HG03439 (cell line): Measurements from ENCODE around the gene CALHM4.

Experiments used
- ATAC-seq: cut with Tn5 transposase; IDR thresholded peaks from one replicate; pipeline ENCODE4 v1.9.1; 2021; ENCODE audit warnings: mild to moderate bottlenecking, moderate library complexity; ENCODE audit not compliant: unreplicated experiment

Gene CALHM4

DNA sequence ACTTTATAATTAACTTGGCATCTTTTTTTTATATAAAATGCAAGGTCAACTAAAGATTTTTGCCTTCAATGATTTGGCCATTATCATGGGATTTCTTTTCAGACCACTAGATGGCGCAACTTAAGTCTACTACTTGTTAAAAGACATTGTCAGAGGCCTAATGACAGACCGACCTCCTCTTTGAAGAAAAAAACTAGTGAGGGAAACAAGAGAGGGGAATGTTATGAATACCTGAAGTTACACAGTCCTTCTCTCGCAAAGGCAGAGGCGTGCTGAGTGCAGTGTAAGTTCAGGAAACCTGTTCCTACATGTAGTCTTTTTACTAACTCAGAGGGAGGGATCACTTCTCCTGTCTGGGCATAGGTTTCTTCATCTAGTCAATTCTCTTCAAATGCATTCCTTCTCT lies 17.3 kb upstream of the CALHM4 start:
- no peak for ATAC-seq

GRCh38 chr6:116542426-116542825 lies 11.1 kb upstream of the CALHM4 start:
- ATAC-seq, result no peak

DNA sequence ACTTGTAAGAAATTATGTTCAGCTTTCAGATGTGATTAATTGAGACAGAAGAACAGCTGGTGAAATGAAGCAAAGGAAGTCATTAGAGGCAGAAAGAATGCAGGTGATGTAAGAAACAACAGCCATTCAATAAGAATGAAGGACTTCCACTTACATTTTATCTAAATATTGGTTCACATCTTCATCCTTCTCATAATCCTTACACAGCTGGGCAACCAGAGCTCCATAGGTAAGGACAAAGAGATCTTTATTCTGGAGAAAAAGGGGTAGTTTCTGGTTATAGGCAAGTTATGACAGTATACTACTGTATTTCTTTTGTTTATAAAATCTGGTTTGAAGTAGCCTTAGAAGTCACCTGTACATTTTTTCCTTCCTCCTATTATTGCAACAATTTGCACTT lies 10.4 kb upstream of the CALHM4 start:
- no peak for ATAC-seq

GRCh38 chr6:116545651-116546050 lies 7.9 kb upstream of the CALHM4 start, which contains the start of gene TRAPPC3L:
TRAPPC3L (minus strand) TSS chr6:116545684; CDS start chr6:116545514, 170 bp downstream.
- no peak for ATAC-seq

DNA sequence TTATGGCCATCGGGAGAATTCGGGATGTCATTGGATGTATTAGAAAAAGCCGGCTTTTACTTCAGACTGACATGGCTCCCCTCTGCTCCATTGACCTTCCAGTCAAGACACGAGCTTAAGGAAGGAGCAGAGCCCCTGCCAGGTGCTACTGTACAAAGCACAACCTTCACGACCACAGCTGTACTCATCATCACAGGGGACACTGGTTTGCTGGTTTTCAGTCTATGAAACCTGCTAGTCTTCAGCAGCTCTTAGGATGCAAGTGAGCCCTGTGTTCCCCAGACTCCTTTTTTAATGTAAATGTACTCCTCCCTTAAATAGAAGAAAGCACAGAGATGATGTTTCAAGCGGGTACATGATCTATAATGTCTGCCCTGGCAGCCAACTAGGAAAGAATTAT lies 6.2 kb upstream of the CALHM4 start:
- no peak for ATAC-seq

GRCh38 chr6:116550796-116551195 lies 2.8 kb upstream of the CALHM4 start:
- ATAC-seq, result no peak

DNA sequence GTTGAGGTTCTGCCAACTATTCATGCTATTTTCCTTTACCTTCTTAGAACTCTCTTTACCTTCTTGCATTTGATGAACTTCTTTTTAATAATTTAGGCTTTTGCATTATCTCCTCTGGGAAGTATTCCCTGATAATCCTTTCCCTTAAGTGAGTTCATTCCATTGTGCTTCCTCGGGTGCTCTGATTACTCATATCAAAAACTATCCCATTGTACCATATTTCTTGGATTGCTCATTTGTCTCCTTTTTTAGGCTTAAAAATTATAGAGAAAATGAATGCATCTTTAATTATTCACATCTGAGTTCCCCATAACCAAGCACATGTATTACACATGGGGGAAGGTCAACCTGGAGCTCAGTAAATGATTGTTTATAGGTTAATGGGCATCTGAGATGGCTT lies 2.5 kb downstream of the CALHM4 start:
- ATAC-seq, result no peak

DNA sequence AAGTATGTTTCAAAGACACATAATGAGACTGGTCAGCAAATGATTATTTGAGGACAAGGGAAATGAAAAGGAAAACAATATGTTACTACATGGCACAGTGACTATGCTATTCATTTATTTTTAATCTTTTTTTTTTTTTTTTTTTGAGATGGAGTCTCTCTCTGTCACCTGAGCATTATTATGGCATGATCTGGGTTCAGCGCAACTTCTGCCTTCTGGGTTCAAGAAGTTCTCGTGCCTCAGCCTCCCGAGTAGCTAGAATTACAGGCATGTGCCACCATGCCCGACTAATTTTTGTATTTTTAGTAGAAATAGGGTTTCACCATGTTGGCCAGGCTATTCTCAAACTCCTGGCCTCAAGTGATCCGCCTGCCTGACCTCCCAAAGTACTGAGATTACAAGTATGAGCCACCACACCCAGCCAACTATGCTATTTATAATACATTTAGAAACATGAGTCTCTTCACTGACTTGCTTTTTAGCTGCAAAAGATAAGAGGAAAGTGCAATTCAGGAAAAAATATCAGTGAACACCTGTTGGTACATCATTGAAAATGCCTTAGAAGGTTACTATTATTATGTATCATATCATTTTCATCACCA lies 3.4 kb downstream of the CALHM4 start:
- ATAC-seq, result no peak

GRCh38 chr6:116557893-116558292 lies 4.3 kb downstream of the CALHM4 start:
- ATAC-seq, result no peak

DNA sequence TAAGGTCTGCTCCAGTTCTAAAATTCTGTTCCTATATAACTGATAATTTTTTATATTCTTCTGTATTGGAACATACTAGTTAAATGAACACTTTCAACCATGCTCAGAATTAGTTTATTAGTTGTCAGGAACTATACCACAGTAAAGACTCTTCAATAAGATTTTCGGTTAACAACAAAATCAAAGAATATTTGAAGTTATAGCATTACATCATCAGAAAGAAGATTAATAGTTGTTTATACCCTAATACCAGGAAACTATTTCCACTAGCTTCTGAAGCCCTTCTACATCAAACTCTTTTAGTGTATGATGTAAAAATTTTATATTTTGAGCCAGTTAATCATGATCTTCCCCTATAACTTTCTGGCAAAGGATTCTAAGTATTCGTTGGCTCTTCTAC lies 6.6 kb downstream of the CALHM4 start:
- ATAC-seq, result no peak

DNA sequence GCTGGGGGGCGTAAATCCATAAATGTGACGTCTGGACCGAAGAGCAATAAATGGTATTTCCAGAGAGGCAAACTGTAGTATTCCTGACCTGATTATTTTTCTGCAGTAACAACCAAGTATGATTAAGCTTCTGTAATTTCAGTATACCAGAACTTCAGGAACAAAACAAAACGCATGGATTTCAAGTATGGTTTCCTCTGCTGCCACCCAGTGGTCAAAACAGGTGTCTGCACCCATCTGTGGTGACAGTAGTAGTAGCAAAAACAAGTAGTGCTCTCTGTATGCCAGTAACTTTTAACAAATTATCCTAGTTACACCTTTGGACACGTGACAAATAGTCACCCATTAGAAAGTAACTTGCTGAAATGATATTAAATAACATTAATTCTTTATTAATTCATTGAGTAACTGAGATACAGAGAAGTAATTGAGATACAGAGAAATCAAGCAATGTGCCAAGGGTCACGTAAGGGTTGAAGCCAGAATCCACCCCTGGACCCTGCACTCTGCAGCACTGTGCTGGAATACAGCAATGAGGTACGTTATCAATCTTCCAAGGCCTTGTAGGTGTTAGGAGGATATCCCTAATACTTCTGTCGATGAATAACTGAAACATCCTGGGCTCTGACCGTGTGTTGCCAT lies 7.9 kb downstream of the CALHM4 start:
- peak; percentile 80 for ATAC-seq

DNA sequence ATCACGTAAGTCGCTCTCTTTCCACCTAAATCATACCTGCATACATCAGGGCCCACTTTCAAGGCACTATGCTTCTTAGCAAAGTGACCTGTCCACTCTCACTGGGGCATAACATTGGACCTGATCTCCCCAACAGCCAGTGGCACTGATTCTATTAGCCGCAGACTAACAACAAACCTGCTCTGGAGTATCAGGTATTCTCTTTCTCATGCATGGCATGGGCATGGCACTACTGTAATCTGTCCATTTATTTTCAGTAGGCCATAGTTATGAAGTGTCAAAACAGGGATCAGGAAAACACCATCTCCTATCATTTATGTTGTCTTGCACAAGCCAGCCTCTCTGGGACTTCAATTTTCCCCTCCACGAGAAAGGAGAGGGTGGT lies 8.5 kb downstream of the CALHM4 start:
- ATAC-seq, result no peak

GRCh38 chr6:116562614-116563013 lies 9.1 kb downstream of the CALHM4 start:
- ATAC-seq, result no peak

DNA sequence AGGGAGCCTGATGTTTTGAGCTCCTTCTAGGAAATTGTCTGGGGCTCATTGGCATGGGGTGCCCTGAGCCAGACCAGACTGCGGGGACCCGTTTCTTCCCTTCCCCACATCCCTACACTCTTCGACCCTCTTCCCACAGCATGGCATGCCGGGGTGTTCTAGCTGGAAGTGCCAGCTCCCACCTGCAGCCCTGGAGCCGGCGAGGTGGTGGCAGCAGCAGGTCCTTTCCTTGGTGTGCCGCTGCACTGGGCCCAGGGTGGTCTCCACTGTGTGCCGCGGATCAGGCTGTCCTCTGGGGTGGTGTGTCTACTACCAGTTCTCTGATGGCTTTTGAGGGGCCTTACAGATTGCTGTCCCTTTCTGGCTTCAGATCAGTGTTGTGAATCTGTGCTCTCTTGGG lies 10.3 kb downstream of the CALHM4 start:
- no peak for ATAC-seq

DNA sequence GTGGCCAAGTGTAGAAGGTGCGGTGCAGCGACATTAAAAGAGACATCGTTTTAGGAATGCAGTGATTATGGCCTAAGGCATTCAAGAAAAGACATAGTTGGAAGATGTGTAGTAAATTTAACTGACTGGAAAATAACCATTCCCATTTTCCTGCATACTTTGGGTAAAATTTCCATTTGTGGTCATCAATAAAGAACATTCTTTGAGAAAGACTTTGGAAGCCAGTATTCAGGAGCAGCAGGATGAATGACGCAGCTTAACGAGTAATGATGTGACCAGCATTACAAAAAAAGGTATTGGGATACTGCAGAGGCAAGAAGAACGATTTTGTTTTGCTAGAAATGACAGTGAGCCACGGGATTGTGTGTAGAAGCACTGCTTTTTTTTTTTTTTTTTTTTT lies 10.8 kb downstream of the CALHM4 start:
- ATAC-seq, result no peak

GRCh38 chr6:116564921-116565872 lies 11.6 kb downstream of the CALHM4 start:
- ATAC-seq, result no peak

DNA sequence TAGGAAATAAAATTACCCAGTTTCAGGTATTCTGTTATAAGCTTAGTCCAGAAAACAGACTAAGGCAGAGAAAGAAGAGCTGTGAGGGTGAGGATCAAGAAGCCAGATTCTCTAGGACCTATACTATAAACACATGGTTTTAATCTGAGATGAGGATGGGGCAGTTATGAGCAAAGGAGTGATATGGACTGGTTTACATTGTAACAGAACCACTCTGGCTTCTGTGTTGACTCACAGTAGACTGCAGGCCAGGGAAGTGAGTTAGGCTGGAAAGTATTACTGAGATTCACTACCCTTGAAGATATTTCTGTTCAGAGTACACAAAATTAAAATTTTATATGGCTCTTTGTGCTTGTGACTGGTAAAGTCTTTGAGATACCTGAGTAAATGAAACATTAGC lies 14.6 kb downstream of the CALHM4 start:
- no peak for ATAC-seq

DNA sequence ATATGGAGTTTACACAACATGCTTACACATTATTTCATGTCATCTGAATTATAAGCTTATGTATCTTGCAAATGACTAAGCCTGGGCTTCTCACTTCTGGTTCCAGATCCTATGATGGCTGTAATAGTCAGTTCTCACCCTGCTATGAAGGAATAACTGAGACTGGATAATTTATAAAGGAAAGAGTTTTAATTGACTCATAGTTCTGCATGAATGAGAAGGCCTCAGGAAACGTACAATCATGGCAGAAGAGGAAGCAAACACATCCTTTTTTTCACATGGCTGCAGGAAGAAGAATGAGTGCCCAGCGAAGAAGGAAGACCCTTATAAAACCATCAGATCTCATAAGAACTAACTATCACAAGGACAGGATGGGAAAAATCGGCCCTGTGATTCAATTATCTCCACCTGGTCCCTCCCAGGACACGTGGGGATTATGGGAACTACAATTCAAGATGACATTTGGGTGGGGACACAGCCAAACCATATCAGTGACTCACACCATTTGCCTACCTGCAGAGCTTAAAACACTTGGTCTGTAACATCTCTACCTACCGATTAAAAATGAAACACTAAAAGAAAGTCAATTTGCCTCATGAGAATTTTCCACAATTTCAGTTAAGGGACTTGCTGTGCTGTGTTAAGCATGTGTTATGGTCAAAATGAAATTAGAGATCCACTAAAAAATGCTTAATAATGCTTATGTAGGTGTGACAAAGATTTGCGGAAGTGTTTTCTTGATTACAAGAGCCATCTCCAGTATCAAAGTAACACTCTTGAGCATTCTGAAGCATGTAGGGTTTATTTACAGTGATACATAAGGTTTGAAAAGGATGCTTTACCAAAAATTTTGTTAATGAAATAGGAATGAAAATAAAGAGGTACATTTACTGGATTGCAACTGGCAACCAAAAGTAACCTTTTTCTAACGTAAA lies 15.5 kb downstream of the CALHM4 start:
- ATAC-seq, result no peak

DNA sequence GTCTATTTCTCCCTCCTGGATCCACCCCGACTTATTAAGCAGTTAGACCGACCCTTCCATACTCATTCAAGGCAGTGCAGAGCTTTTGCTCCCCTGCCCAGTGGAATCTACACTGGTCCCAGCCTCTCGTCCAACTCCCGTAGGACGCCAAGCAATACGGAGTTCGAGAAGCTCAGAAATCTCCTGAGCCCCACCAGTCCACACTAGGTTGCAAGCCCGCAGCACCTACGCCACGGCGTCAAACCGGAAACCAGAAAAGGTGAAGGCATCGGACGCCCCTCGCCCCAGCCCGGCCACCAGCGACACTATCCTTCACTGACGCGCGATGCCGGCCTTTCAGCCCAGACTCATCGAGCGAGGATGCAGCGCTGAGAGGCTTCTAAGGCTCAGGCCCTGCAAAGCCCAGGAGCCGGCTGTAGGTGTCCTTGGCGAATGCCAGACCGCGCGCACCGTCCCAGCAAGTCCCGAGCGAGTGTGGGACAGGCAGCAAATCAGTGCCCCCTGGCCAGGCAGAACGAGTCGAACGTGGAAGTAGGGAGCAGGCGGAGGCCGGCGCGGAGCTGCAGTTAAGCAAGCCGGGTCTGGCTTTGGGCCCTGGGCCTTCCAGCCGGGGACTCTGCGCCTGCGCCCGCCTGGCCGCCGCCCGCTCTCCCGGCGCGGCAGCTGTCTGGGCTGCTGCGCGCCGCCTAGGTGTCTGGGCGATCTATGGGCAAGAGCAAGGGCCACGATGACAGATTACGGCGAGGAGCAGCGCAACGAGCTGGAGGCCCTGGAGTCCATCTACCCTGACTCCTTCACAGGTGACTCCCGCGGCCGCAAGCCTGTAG lies 17.5 kb downstream of the CALHM4 start, which contains the start of gene RWDD1:
RWDD1 (plus strand) TSS at position 649 of the 827 bp plus-strand sequence; CDS start at position 728, 79 bp downstream.
- ATAC-seq, result peak; percentile 97

DNA sequence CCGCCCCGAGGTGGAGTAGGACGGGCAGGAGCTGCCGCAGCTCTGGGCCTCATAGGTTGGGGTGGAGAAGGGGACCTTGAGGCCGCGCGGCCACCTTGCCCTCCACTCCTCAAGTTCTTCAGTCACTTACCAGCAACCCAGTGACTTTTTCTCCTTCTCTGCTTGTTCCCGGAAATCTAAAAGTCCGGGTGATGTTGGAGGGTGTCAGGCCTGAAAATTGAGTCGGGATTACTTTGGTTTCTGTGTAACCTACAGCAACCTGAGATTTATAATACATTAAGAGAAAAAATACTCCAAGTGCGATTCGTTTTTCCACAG lies 18.1 kb downstream of the CALHM4 start:
- ATAC-seq, result no peak
